Measurements from ENCODE around the gene CARD11. TPM values are rescaled to one million over a fixed set of nuclear protein-coding genes. Genes with fewer than 3 reads are reported as not detected.

The CARD11 gene
- total RNA-seq, 1 donor from 2014 or later, result 11.0 TPM

- TF ChIP-seq CTCF (IDR thresholded peaks at IDR 0.05; ENCODE audit: unreplicated experiment), result no peak
- H3K9me3 Mint-ChIP-seq (ENCODE audit: low read depth), result no peaks in the 10 kb centered on the region
- no peak overlapping the region for H3K4me3 Mint-ChIP-seq (ENCODE audit: low read depth)
- H3K27me3 Mint-ChIP-seq, result no peaks in the 10 kb centered on the region
- H3K4me1 Mint-ChIP-seq (ENCODE audit: low read depth), result no peaks in the 10 kb centered on the region
- no peak for DNase-seq (ENCODE audit: low spot score, unreplicated experiment)
- no peak overlapping the region for H3K27ac Mint-ChIP-seq
- no peaks in the 10 kb centered on the region for H3K36me3 Mint-ChIP-seq (ENCODE audit: insufficient read depth)
Observed at GRCh38 chr7:2927592-2927991, 116.1 kb downstream of the CARD11 start.

GRCh38 chr7:2926896-2927405 is 116.7 kb downstream of the CARD11 start:
- no peak for DNase-seq (ENCODE audit: low spot score, unreplicated experiment)
- H3K27ac Mint-ChIP-seq, result no peak overlapping the region

GRCh38 chr7:2926120-2926895 is 117.4 kb downstream of the CARD11 start:
- Mint-ChIP-seq H3K4me3 (ENCODE audit: low read depth) (no peak overlapping the region), H3K27ac (no peak overlapping the region), H3K4me1 (ENCODE audit: low read depth) (peaks cover 2% of the 10 kb centered on the region), H3K27me3 (no peaks in the 10 kb centered on the region), H3K9me3 (ENCODE audit: low read depth) (no peaks in the 10 kb centered on the region), H3K36me3 (ENCODE audit: insufficient read depth) (no peaks in the 10 kb centered on the region)
- no peak for DNase-seq (ENCODE audit: low spot score, unreplicated experiment)
- no peak for TF ChIP-seq CTCF (IDR thresholded peaks at IDR 0.05; ENCODE audit: unreplicated experiment)

More at GRCh38 chr7:2926896-2927405, 116.7 kb downstream of the CARD11 start:
- Mint-ChIP-seq H3K4me3 (ENCODE audit: low read depth) (no peak overlapping the region), H3K9me3 (ENCODE audit: low read depth) (no peaks in the 10 kb centered on the region), H3K27me3 (no peaks in the 10 kb centered on the region), H3K36me3 (ENCODE audit: insufficient read depth) (no peaks in the 10 kb centered on the region), H3K4me1 (ENCODE audit: low read depth) (no peaks in the 10 kb centered on the region)
- TF ChIP-seq CTCF (IDR thresholded peaks at IDR 0.05; ENCODE audit: unreplicated experiment), result no peak

GRCh38 chr7:2924866-2925840 is 118.5 kb downstream of the CARD11 start:
- H3K27me3 Mint-ChIP-seq, result no peaks in the 10 kb centered on the region
- peaks cover 3% of the 10 kb centered on the region for H3K4me1 Mint-ChIP-seq (ENCODE audit: low read depth)
- no peaks in the 10 kb centered on the region for H3K9me3 Mint-ChIP-seq (ENCODE audit: low read depth)
- no peak for TF ChIP-seq CTCF (IDR thresholded peaks at IDR 0.05; ENCODE audit: unreplicated experiment)
- H3K27ac Mint-ChIP-seq, result no peak overlapping the region
- H3K4me3 Mint-ChIP-seq (ENCODE audit: low read depth), result no peak overlapping the region
- no peaks in the 10 kb centered on the region for H3K36me3 Mint-ChIP-seq (ENCODE audit: insufficient read depth)
- DNase-seq (ENCODE audit: low spot score, unreplicated experiment), result no peak

All from progenitor cell of endocrine pancreas (in vitro differentiated cells).